Right lobe of liver (tissue), 6 donors: Measurements from ENCODE around the gene MTMR6. TPM values are rescaled to one million over a fixed set of nuclear protein-coding genes. Genes with fewer than 3 reads are reported as not detected.

Experiments
- ATAC-seq, 4 donors: fragments of 200-7000 bp; cut with Tn5 transposase; one replicate each; pipeline ENCODE4 v1.9.1; 2020; ENCODE audit warnings: mild to moderate bottlenecking in 4 of 4, moderate library complexity in 4 of 4
- DNase-seq, 3 donors: peaks; one replicate each; pipeline ENCODE4 v3.0.0-alpha.2; 2020
- H3K27ac ChIP-seq, 3 donors: fragments of 200-600 bp; one replicate each; pipeline ENCODE4 v1.8.0; 2022
- H3K27me3 ChIP-seq, 2 donors: fragments of 200-600 bp; one replicate each; pipeline ENCODE4 v1.8.0; 2022
- H3K36me3 ChIP-seq, 4 donors: fragments of 200-600 bp; sonication (generic) in 1 of 4; one replicate each; pipeline versions ENCODE4 v1.5.1 to v1.8.0; 2017 to 2022; ENCODE audit warnings: control low read depth in 1 of 4
- H3K4me1 ChIP-seq, 4 donors: fragments of 200-600 bp; sonication (generic) in 1 of 4; one replicate each; pipeline versions ENCODE4 v1.5.1 to v1.8.0; 2017 to 2022; ENCODE audit warnings: control low read depth in 1 of 4
- H3K4me3 ChIP-seq, 3 donors: fragments of 200-600 bp; one replicate each; pipeline ENCODE4 v1.8.0; 2022
- H3K9me3 ChIP-seq, 4 donors: fragments of 200-600 bp; sonication (generic) in 1 of 4; one replicate each; pipeline versions ENCODE4 v1.5.1 to v1.8.0; 2017 to 2022; ENCODE audit warnings: control low read depth in 1 of 4
- CTCF ChIP-seq, 4 donors: fragments of 200-600 bp in 3 of 4; fragments of 450-650 bp in 1 of 4; IDR thresholded peaks; one replicate each; pipeline versions ENCODE4 v1.5.1 to v1.8.0; 2016 to 2022; ENCODE audit warnings: antibody characterized with exemption in 4 of 4, mild to moderate bottlenecking in 2 of 4
- POLR2A ChIP-seq: fragments of 450-650 bp; IDR thresholded peaks from one replicate; pipeline ENCODE4 v1.6.1; 2017; ENCODE audit warnings: antibody characterized with exemption, mild to moderate bottlenecking
- WGBS: methylation state at CpG from one replicate; pipeline ENCODE4 v1.1.6; 2018; ENCODE audit warnings: low coverage, low lambda C conversion rate; ENCODE audit not compliant: insufficient coverage; ENCODE audit errors: missing lambda C conversion rate; 5-methylcytosine and 5-hydroxymethylcytosine counted together
- intact Hi-C, 2 donors: fragments of 100-400 bp; cut with DNase I; formaldehyde crosslinking; loops; one replicate each; pipeline versions ENCODE4 v1.11.2 to v1.14.1; 2022
- total RNA-seq, 6 experiments: library from RNA; depleted of rRNA in 2 of 6; stranded (reverse); fragments of >200 nt in 2 of 6; fragmentation: NEBNext Ultra II Directional in 3 of 6; extraction: Animal tissue kit (Norgen Biotek cat#: 25700) in 3 of 6; gene quantifications; one replicate each; pipeline versions ENCODE4 v1.1.0 to v1.2.4, GENCODE V29; 2016 to 2023
- donor health status: DM: no; HTN: yes; CAD: no.
- donor health status: DM: no; HTN: no; CAD: no.
- donor health status: DM: no; HTN: no; CAD: no.
- donor health status: DM: no; HTN: yes; CAD: no.
- donor health status: DM: no; HTN: yes; CAD: no.

MTMR6 gene
- total RNA-seq, 6 experiments from 2014 or later: 5.1 to 13.4 (median 7.4) TPM

GRCh38 chr13:25203127-25203740, 84.1 kb downstream of the MTMR6 start:
- TF ChIP-seq CTCF (IDR thresholded peaks at IDR 0.05) (no peak), POLR2A (no peak)
- Histone ChIP-seq H3K4me1 (no peaks in the 10 kb centered on the region), H3K9me3 (no peaks in the 10 kb centered on the region), H3K4me3 (no peak overlapping the region), H3K27ac (no peak overlapping the region), H3K36me3 (no peaks in the 10 kb centered on the region), H3K27me3 (no peaks in the 10 kb centered on the region)
- intact Hi-C loops: no loop called here
- ATAC-seq (no peak), DNase-seq (no peak)
- 13% methylated on average over 8 of the region's 17 CpGs for WGBS

GRCh38 chr13:25200783-25201182, 86.5 kb downstream of the MTMR6 start:
- DNase-seq (no peak), ATAC-seq (no peak)
- Histone ChIP-seq H3K27ac (no peak overlapping the region), H3K27me3 (no peaks in the 10 kb centered on the region), H3K4me1 (no peaks in the 10 kb centered on the region), H3K36me3 (no peaks in the 10 kb centered on the region), H3K4me3 (no peak overlapping the region), H3K9me3 (no peaks in the 10 kb centered on the region)
- WGBS: 30% methylated on average over 4 of the region's 4 CpGs
- intact Hi-C loops: no loop called here
- no peak for TF ChIP-seq CTCF (IDR thresholded peaks at IDR 0.05)
- TF ChIP-seq POLR2A: no peak

- no peak overlapping the region for H3K27ac ChIP-seq
- ATAC-seq: no peak
These were observed 88.6 kb downstream of the MTMR6 start for GRCh38 chr13:25198647-25199046.

GRCh38 chr13:25196971-25197370, 90.3 kb downstream of the MTMR6 start:
- Histone ChIP-seq H3K9me3 (no peaks in the 10 kb centered on the region), H3K4me1 (no peaks in the 10 kb centered on the region), H3K27me3 (no peaks in the 10 kb centered on the region), H3K4me3 (no peak overlapping the region), H3K27ac (no peak overlapping the region), H3K36me3 (no peaks in the 10 kb centered on the region)
- WGBS: 52% methylated on average over 4 of the region's 11 CpGs
- TF ChIP-seq CTCF (IDR thresholded peaks at IDR 0.05): no peak
- no peak for TF ChIP-seq POLR2A
- ATAC-seq (no peak), DNase-seq (no peak)
- intact Hi-C loops: no loop called here

More at GRCh38 chr13:25198647-25199046, 88.6 kb downstream of the MTMR6 start:
- Histone ChIP-seq H3K4me1 (no peaks in the 10 kb centered on the region), H3K36me3 (no peaks in the 10 kb centered on the region), H3K9me3 (no peaks in the 10 kb centered on the region), H3K27me3 (no peaks in the 10 kb centered on the region), H3K4me3 (no peak overlapping the region)
- WGBS: 50% methylated on average over 5 of the region's 5 CpGs
- DNase-seq: no peak
- intact Hi-C loops: no loop called here
- no peak for TF ChIP-seq POLR2A
- TF ChIP-seq CTCF (IDR thresholded peaks at IDR 0.05): no peak

Other genes with a start within 250 kb of the MTMR6 start
- under 1 TPM in 2 of 6 experiments, not detected in 4; 0.11 to 0.20 TPM for gene PABPC3, start 191.4 kb downstream of the MTMR6 start, total RNA-seq
- gene AMER2, start 115.2 kb downstream of the MTMR6 start, total RNA-seq: not detected
- gene NUP58, start 14.1 kb upstream of the MTMR6 start, total RNA-seq: 10 to 100 TPM; 11.7 to 33.2 (median 21.6) TPM
- not detected for gene ATP8A2, start 84.5 kb upstream of the MTMR6 start, total RNA-seq